ENCODE measurements around the gene AGAP1. TPM values are rescaled to one million over a fixed set of nuclear protein-coding genes. Genes with fewer than 3 reads are reported as not detected.
"Not testable (repeated sequence)": the region's sequence is repeated elsewhere in the genome, so short reads cannot be mapped to it uniquely, and the experiment has no call there.

AGAP1 gene
- total RNA-seq, 4 donors from 2014 or later: 7.2 to 19.6 (median 15.2) TPM

- Histone ChIP-seq H3K27ac (no peak overlapping the region), H3K4me1 (no peaks in the 10 kb centered on the region), H3K27me3 (no peaks in the 10 kb centered on the region), H3K9me3 (peaks cover 0 to 9% (median 5%) of the 10 kb centered on the region in 3 donors), H3K4me3 (no peak overlapping the region), H3K36me3 (peaks cover 0 to 11% (median 0%) of the 10 kb centered on the region in 3 donors)
- WGBS, 2 donors: 84% methylated on average over 10 of the region's 12 CpGs
- DNase-seq: no peak
- TF ChIP-seq CTCF (IDR thresholded peaks at IDR 0.05) (no peak), POLR2A (IDR thresholded peaks at IDR 0.05) (no peak)
- intact Hi-C loops (cut with DNase I): no loop called here
Observed at GRCh38 chr2:236061899-236062298, 568.1 kb downstream of the AGAP1 start.

- DNase-seq; H3K27ac ChIP-seq; H3K27me3 ChIP-seq; H3K4me1 ChIP-seq; H3K4me3 ChIP-seq; intact Hi-C loops (cut with DNase I); H3K9me3 ChIP-seq: not testable (repeated sequence)
- WGBS, 2 donors: 94 to 97% methylated on average over 5 of the region's 5 CpGs
- peaks cover 0 to 11% (median 0%) of the 10 kb centered on the region in 3 donors for H3K36me3 ChIP-seq
Observed at GRCh38 chr2:236062806-236063205, 569.0 kb downstream of the AGAP1 start.

GRCh38 chr2:236063994-236064393 is 570.2 kb downstream of the AGAP1 start:
- no peaks in the 10 kb centered on the region for H3K9me3 ChIP-seq
- intact Hi-C loops (cut with DNase I): no loop called here
- H3K4me3 ChIP-seq: no peak overlapping the region
- no peaks in the 10 kb centered on the region for H3K27me3 ChIP-seq
- no peaks in the 10 kb centered on the region for H3K4me1 ChIP-seq
- no peak for DNase-seq
- WGBS, 2 donors: 89 to 90% methylated on average over 6 to 7 of the region's 7 CpGs
- TF ChIP-seq CTCF (IDR thresholded peaks at IDR 0.05) (no peak), POLR2A (IDR thresholded peaks at IDR 0.05) (no peak)
- H3K27ac ChIP-seq: no peak overlapping the region
- H3K36me3 ChIP-seq: no peaks in the 10 kb centered on the region

- intact Hi-C loops (cut with DNase I): no loop called here
- H3K4me1 ChIP-seq: no peaks in the 10 kb centered on the region
- no peak overlapping the region for H3K4me3 ChIP-seq
- H3K27me3 ChIP-seq: no peaks in the 10 kb centered on the region
- TF ChIP-seq CTCF (IDR thresholded peaks at IDR 0.05): no peak
- TF ChIP-seq POLR2A (IDR thresholded peaks at IDR 0.05): no peak
- no peaks in the 10 kb centered on the region for H3K9me3 ChIP-seq
- no peak for DNase-seq
- H3K36me3 ChIP-seq: no peaks in the 10 kb centered on the region
- WGBS, 2 donors: 78 to 91% methylated on average over 15 of the region's 15 CpGs
- no peak overlapping the region for H3K27ac ChIP-seq
Observed at GRCh38 chr2:236065314-236066160, 571.7 kb downstream of the AGAP1 start.

GRCh38 chr2:236070236-236070635 is 576.4 kb downstream of the AGAP1 start:
- no peaks in the 10 kb centered on the region for H3K27me3 ChIP-seq
- no peak overlapping the region for H3K27ac ChIP-seq
- 82 to 90% methylated on average over 4 to 7 of the region's 7 CpGs for WGBS, 2 donors
- no peak for DNase-seq
- TF ChIP-seq POLR2A (IDR thresholded peaks at IDR 0.05): no peak
- TF ChIP-seq CTCF (IDR thresholded peaks at IDR 0.05): no peak
- no peaks in the 10 kb centered on the region for H3K36me3 ChIP-seq
- H3K9me3 ChIP-seq: no peaks in the 10 kb centered on the region
- intact Hi-C loops (cut with DNase I): no loop called here
- no peak overlapping the region for H3K4me3 ChIP-seq
- no peaks in the 10 kb centered on the region for H3K4me1 ChIP-seq
